HepG2 (cell line): ENCODE data around the gene TMED6. TPM values are rescaled to one million over a fixed set of nuclear protein-coding genes. Genes with fewer than 3 reads are reported as not detected.
A peak's percentile ranks its signal among the peaks of the same experiment; 100 is the strongest.

ENCODE experiments used
- GABPB1 ChIP-seq: IDR thresholded peaks from 2 replicates; pipeline ENCODE4 v1.6.1; 2016; ENCODE audit warnings: mild to moderate bottlenecking, missing genetic modification reagents, moderate library complexity, missing compliant biosample characterization
- HNRNPK ChIP-seq: fragments of 200-400 bp; formaldehyde crosslinking; IDR thresholded peaks from 2 replicates; pipeline ENCODE4 v1.6.1; 2018; ENCODE audit warnings: low read length, low read depth, moderate library complexity, mild to moderate bottlenecking; ENCODE audit not compliant: poor library complexity, severe bottlenecking
- HOXA5 ChIP-seq: sonication (generic); formaldehyde crosslinking; IDR thresholded peaks from 2 replicates; pipeline ENCODE4 v1.4.0; 2020; ENCODE audit warnings: missing genetic modification reagents
- KDM3A ChIP-seq: IDR thresholded peaks from 2 replicates; pipeline ENCODE4 v1.6.1; 2018; ENCODE audit warnings: low read depth, missing compliant biosample characterization
- MTERF4 ChIP-seq: sonication (generic); formaldehyde crosslinking; IDR thresholded peaks from 2 replicates; pipeline ENCODE4 v1.8.0; 2023; ENCODE audit warnings: mild to moderate bottlenecking, missing genetic modification reagents
- PITX1 ChIP-seq: sonication (generic); formaldehyde crosslinking; IDR thresholded peaks from 2 replicates; pipeline ENCODE4 v1.5.1; 2020; ENCODE audit warnings: mild to moderate bottlenecking, missing genetic modification reagents
- ZBED4 ChIP-seq: sonication (generic); formaldehyde crosslinking; IDR thresholded peaks from 2 replicates; pipeline ENCODE4 v1.4.0; 2020; ENCODE audit warnings: missing genetic modification reagents, borderline replicate concordance
- ZNF205 ChIP-seq: IDR thresholded peaks from 2 replicates; pipeline ENCODE4 v1.6.1; 2018; ENCODE audit warnings: missing biosample characterization, missing genetic modification reagents
- ZNF256 ChIP-seq: sonication (generic); formaldehyde crosslinking; conservative IDR thresholded peaks from 2 replicates; pipeline ENCODE4 v1.4.0; 2020; ENCODE audit warnings: missing genetic modification reagents
- ZNF3 ChIP-seq: IDR thresholded peaks from 2 replicates; pipeline ENCODE4 v1.7.0; 2017; ENCODE audit warnings: inconsistent platforms
- ZNF503 ChIP-seq: sonication (generic); formaldehyde crosslinking; IDR thresholded peaks from 2 replicates; pipeline ENCODE4 v1.4.0; 2020; ENCODE audit warnings: missing genetic modification reagents
- ZNF557 ChIP-seq: sonication (generic); formaldehyde crosslinking; IDR thresholded peaks from 2 replicates; pipeline ENCODE4 v1.4.0; 2020; ENCODE audit warnings: missing genetic modification reagents
- ZSCAN31 ChIP-seq: sonication (generic); formaldehyde crosslinking; IDR thresholded peaks from 2 replicates; pipeline ENCODE4 v1.5.0; 2020; ENCODE audit warnings: low read depth, mild to moderate bottlenecking, missing genetic modification reagents
- polyA plus RNA-seq, 8 experiments: library from polyadenylated mRNA; depleted of rRNA in 3 of 8; stranded (reverse) in 7 of 8; unstranded in 1 of 8; fragments of >200 nt; fragmentation: Illumina TruSeq in 4 of 8; extraction: Trizol in 4 of 8; gene quantifications; 2 replicates each; pipeline versions ENCODE4 v1.2.1 to v1.2.3, GENCODE V29; 2011 to 2016; ENCODE audit warnings: low read depth in 4 of 8, missing spikeins in 1 of 8, mixed read lengths in 1 of 8; ENCODE audit not compliant: insufficient read depth in 1 of 8
- total RNA-seq, 5 experiments: library from RNA; depleted of rRNA; stranded (reverse); fragments of >200 nt; fragmentation: Illumina TruSeq; extraction: Trizol; gene quantifications; 2 replicates each; pipeline ENCODE4 v1.2.3, GENCODE V29; 2016; ENCODE audit warnings: low read depth in 1 of 5
- TF ChIP-seq, protein P1 (sequence below): sonication (generic); formaldehyde crosslinking; IDR thresholded peaks from 2 replicates; pipeline ENCODE4 v1.4.0; 2020; ENCODE audit warnings: missing genetic modification reagents

TMED6 gene
- total and polyA plus RNA-seq, 2 of the 13 experiments (the other 11 are each of a cell fraction or from before 2014, with no cell fraction given), result 9.8 to 14.4 TPM

GRCh38 chr16:69330286-69331109 is 21.1 kb downstream of the TMED6 start, which contains the start of gene PDF (continued):
- peak; percentile 75; the same call in 1 of the 2 replicates for TF ChIP-seq ZNF503 (CRISPR knock-in tag)
- TF ChIP-seq, protein P1, sequence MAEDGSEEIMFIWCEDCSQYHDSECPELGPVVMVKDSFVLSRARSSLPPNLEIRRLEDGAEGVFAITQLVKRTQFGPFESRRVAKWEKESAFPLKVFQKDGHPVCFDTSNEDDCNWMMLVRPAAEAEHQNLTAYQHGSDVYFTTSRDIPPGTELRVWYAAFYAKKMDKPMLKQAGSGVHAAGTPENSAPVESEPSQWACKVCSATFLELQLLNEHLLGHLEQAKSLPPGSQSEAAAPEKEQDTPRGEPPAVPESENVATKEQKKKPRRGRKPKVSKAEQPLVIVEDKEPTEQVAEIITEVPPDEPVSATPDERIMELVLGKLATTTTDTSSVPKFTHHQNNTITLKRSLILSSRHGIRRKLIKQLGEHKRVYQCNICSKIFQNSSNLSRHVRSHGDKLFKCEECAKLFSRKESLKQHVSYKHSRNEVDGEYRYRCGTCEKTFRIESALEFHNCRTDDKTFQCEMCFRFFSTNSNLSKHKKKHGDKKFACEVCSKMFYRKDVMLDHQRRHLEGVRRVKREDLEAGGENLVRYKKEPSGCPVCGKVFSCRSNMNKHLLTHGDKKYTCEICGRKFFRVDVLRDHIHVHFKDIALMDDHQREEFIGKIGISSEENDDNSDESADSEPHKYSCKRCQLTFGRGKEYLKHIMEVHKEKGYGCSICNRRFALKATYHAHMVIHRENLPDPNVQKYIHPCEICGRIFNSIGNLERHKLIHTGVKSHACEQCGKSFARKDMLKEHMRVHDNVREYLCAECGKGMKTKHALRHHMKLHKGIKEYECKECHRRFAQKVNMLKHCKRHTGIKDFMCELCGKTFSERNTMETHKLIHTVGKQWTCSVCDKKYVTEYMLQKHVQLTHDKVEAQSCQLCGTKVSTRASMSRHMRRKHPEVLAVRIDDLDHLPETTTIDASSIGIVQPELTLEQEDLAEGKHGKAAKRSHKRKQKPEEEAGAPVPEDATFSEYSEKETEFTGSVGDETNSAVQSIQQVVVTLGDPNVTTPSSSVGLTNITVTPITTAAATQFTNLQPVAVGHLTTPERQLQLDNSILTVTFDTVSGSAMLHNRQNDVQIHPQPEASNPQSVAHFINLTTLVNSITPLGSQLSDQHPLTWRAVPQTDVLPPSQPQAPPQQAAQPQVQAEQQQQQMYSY (CRISPR knock-in tag), result peak; percentile 56; the same call in 1 of the 2 replicates
- peak; percentile 83 for TF ChIP-seq HNRNPK
- TF ChIP-seq MTERF4 (CRISPR knock-in tag), result peak; percentile 61
- TF ChIP-seq GABPB1, result peak; percentile 94
- TF ChIP-seq ZSCAN31 (CRISPR knock-in tag), result peak; percentile 84
- peak; percentile 79; the same call in 1 of the 2 replicates for TF ChIP-seq HOXA5
- TF ChIP-seq KDM3A (CRISPR knock-in tag), result 0 out of 2 replicates have a peak, but pooled peaks have one; percentile 55
- peak; percentile 55; the same call in 1 of the 2 replicates for TF ChIP-seq ZBED4 (CRISPR knock-in tag)
- TF ChIP-seq PITX1 (CRISPR knock-in tag), result peak; percentile 72; the same call in 1 of the 2 replicates
- TF ChIP-seq ZNF557, result 0 out of 2 replicates have a peak, but pooled peaks have one; percentile 46
- no peak for TF ChIP-seq ZNF3 (CRISPR knock-in tag)
- peak; percentile 76; the same call in 1 of the 2 replicates for TF ChIP-seq ZNF256 (CRISPR knock-in tag)
- peak; percentile 80; the same call in 1 of the 2 replicates for TF ChIP-seq ZNF205 (CRISPR knock-in tag)
